ENCODE results near the gene STRN. TPM values are rescaled to one million over a fixed set of nuclear protein-coding genes. Genes with fewer than 3 reads are reported as not detected.
"Not testable (repeated sequence)": the region's sequence is repeated elsewhere in the genome, so short reads cannot be mapped to it uniquely, and the experiment has no call there.

STRN gene
- total RNA-seq, 1 experiment from 2014 or later, result 18.8 TPM

- H3K36me3 ChIP-seq, result no peaks in the 10 kb centered on the region; the same call in 1 of the 2 replicates
- H3K9me3 ChIP-seq (replicated peaks), result no peaks in the 10 kb centered on the region
- 0 out of 2 replicates have a peak, but pooled peaks cover 5% of the 10 kb centered on the region for H3K4me1 ChIP-seq (replicated peaks)
- no peaks in the 10 kb centered on the region for H3K27me3 ChIP-seq (replicated peaks)
- DNase-seq (ENCODE audit: low read depth in 1 of 2, low spot score in 2 of 2), result no peak
- no peak overlapping the region for H3K4me3 ChIP-seq
- H3K27ac ChIP-seq, result no peak overlapping the region
Measured at GRCh38 chr2:36951574-36951973, 14.8 kb downstream of the STRN start.

- Histone ChIP-seq H3K27ac (no peak overlapping the region), H3K4me3 (no peak overlapping the region), H3K36me3 (no peaks in the 10 kb centered on the region; the same call in 1 of the 2 replicates), H3K4me1 (replicated peaks) (0 out of 2 replicates have a peak, but pooled peaks cover 5% of the 10 kb centered on the region), H3K27me3 (replicated peaks) (no peaks in the 10 kb centered on the region), H3K9me3 (replicated peaks) (no peaks in the 10 kb centered on the region)
- DNase-seq (ENCODE audit: low read depth in 1 of 2, low spot score in 2 of 2), result no peak
Measured at GRCh38 chr2:36951027-36951518, 15.3 kb downstream of the STRN start.

- Histone ChIP-seq H3K9me3 (replicated peaks) (no peaks in the 10 kb centered on the region), H3K27me3 (replicated peaks) (no peaks in the 10 kb centered on the region), H3K36me3 (no peaks in the 10 kb centered on the region; the same call in 1 of the 2 replicates), H3K27ac (no peak overlapping the region), H3K4me1 (replicated peaks) (0 out of 2 replicates have a peak, but pooled peaks cover 5% of the 10 kb centered on the region), H3K4me3 (no peak overlapping the region)
- no peak for DNase-seq (ENCODE audit: low read depth in 1 of 2, low spot score in 2 of 2)
Measured at GRCh38 chr2:36949845-36950244, 16.5 kb downstream of the STRN start.

- H3K9me3 ChIP-seq (replicated peaks); DNase-seq (ENCODE audit: low read depth in 1 of 2, low spot score in 2 of 2); H3K4me3 ChIP-seq; H3K36me3 ChIP-seq; H3K4me1 ChIP-seq (replicated peaks); H3K27me3 ChIP-seq (replicated peaks); H3K27ac ChIP-seq: not testable (repeated sequence)
Measured at GRCh38 chr2:36945240-36945639, 21.1 kb downstream of the STRN start.

GRCh38 chr2:36941867-36942266 lies 24.5 kb downstream of the STRN start:
- no peak overlapping the region for H3K27ac ChIP-seq
- no peak overlapping the region for H3K4me3 ChIP-seq

GRCh38 chr2:36936526-36936925 lies 29.8 kb downstream of the STRN start:
- not testable (repeated sequence) for H3K27me3 ChIP-seq (replicated peaks); H3K36me3 ChIP-seq; H3K27ac ChIP-seq; DNase-seq (ENCODE audit: low read depth in 1 of 2, low spot score in 2 of 2); H3K4me3 ChIP-seq; H3K9me3 ChIP-seq (replicated peaks); H3K4me1 ChIP-seq (replicated peaks)

More at GRCh38 chr2:36941867-36942266, 24.5 kb downstream of the STRN start:
- Histone ChIP-seq H3K9me3 (replicated peaks) (no peaks in the 10 kb centered on the region), H3K4me1 (replicated peaks) (no peaks in the 10 kb centered on the region), H3K36me3 (no peaks in the 10 kb centered on the region; the same call in 1 of the 2 replicates), H3K27me3 (replicated peaks) (no peaks in the 10 kb centered on the region)
- no peak for DNase-seq (ENCODE audit: low read depth in 1 of 2, low spot score in 2 of 2)

GRCh38 chr2:36931688-36932087 lies 34.6 kb downstream of the STRN start:
- H3K36me3 ChIP-seq; H3K4me1 ChIP-seq (replicated peaks); DNase-seq (ENCODE audit: low read depth in 1 of 2, low spot score in 2 of 2); H3K27ac ChIP-seq; H3K4me3 ChIP-seq; H3K27me3 ChIP-seq (replicated peaks); H3K9me3 ChIP-seq (replicated peaks): not testable (repeated sequence)

- peaks cover 10% of the 10 kb centered on the region for H3K4me1 ChIP-seq (replicated peaks)
- H3K36me3 ChIP-seq; H3K27me3 ChIP-seq (replicated peaks); H3K27ac ChIP-seq; H3K4me3 ChIP-seq; H3K9me3 ChIP-seq (replicated peaks); DNase-seq (ENCODE audit: low read depth in 1 of 2, low spot score in 2 of 2): not testable (repeated sequence)
Measured at GRCh38 chr2:36930787-36931410, 35.4 kb downstream of the STRN start.

- not testable (repeated sequence) for H3K4me3 ChIP-seq; DNase-seq (ENCODE audit: low read depth in 1 of 2, low spot score in 2 of 2); H3K27me3 ChIP-seq (replicated peaks); H3K9me3 ChIP-seq (replicated peaks); H3K27ac ChIP-seq; H3K36me3 ChIP-seq
- peaks cover 10% of the 10 kb centered on the region for H3K4me1 ChIP-seq (replicated peaks)
Measured at GRCh38 chr2:36926175-36927132, 39.9 kb downstream of the STRN start.

- H3K36me3 ChIP-seq; H3K9me3 ChIP-seq (replicated peaks); DNase-seq (ENCODE audit: low read depth in 1 of 2, low spot score in 2 of 2); H3K27me3 ChIP-seq (replicated peaks); H3K4me3 ChIP-seq; H3K27ac ChIP-seq: not testable (repeated sequence)
- H3K4me1 ChIP-seq (replicated peaks), result peaks cover 10% of the 10 kb centered on the region
Measured at GRCh38 chr2:36922629-36923028, 43.7 kb downstream of the STRN start.

- Histone ChIP-seq H3K9me3 (replicated peaks) (no peaks in the 10 kb centered on the region), H3K27ac (no peak overlapping the region), H3K27me3 (replicated peaks) (no peaks in the 10 kb centered on the region), H3K4me1 (replicated peaks) (peaks cover 10% of the 10 kb centered on the region), H3K36me3 (no peaks in the 10 kb centered on the region), H3K4me3 (no peak overlapping the region)
- DNase-seq (ENCODE audit: low read depth in 1 of 2, low spot score in 2 of 2), result no peak
Measured at GRCh38 chr2:36921984-36922383, 44.4 kb downstream of the STRN start.

- Histone ChIP-seq H3K4me1 (replicated peaks) (no peaks in the 10 kb centered on the region), H3K27me3 (replicated peaks) (no peaks in the 10 kb centered on the region), H3K9me3 (replicated peaks) (no peaks in the 10 kb centered on the region), H3K36me3 (no peaks in the 10 kb centered on the region), H3K4me3 (no peak overlapping the region), H3K27ac (no peak overlapping the region)
- DNase-seq (ENCODE audit: low read depth in 1 of 2, low spot score in 2 of 2), result no peak
Measured at GRCh38 chr2:36919041-36919837, 47.1 kb downstream of the STRN start.

GRCh38 chr2:36918307-36918706 lies 48.0 kb downstream of the STRN start:
- Histone ChIP-seq H3K4me3 (no peak overlapping the region), H3K27ac (no peak overlapping the region), H3K4me1 (replicated peaks) (peaks cover under 1% of the 10 kb centered on the region; the same call in 1 of the 2 replicates), H3K36me3 (no peaks in the 10 kb centered on the region), H3K27me3 (replicated peaks) (no peaks in the 10 kb centered on the region), H3K9me3 (replicated peaks) (no peaks in the 10 kb centered on the region)
- DNase-seq (ENCODE audit: low read depth in 1 of 2, low spot score in 2 of 2), result no peak

Measured in SJSA1 (cell line).